Loucy (cell line): ENCODE measurements around the gene LRCH1.

ENCODE experiments used
- CTCF ChIP-seq: fragments of 200-600 bp; sonication (generic); conservative IDR thresholded peaks from 2 replicates; pipeline ENCODE4 v1.5.1; 2014; ENCODE audit warnings: mild to moderate bottlenecking, antibody characterized with exemption, low read length
- EZH2phosphoT487 ChIP-seq: fragments of 200-600 bp; IDR thresholded peaks from 2 replicates; pipeline ENCODE4 v1.6.1; 2018; ENCODE audit warnings: antibody characterized with exemption, mild to moderate bottlenecking, moderate library complexity, borderline replicate concordance

- no peak for TF ChIP-seq CTCF
- TF ChIP-seq EZH2phosphoT487 = no peak
These were observed 115.3 kb downstream of the LRCH1 start for GRCh38 chr13:46668302-46668720.
